Measurements from ENCODE around the gene ZNF730.

DNA sequence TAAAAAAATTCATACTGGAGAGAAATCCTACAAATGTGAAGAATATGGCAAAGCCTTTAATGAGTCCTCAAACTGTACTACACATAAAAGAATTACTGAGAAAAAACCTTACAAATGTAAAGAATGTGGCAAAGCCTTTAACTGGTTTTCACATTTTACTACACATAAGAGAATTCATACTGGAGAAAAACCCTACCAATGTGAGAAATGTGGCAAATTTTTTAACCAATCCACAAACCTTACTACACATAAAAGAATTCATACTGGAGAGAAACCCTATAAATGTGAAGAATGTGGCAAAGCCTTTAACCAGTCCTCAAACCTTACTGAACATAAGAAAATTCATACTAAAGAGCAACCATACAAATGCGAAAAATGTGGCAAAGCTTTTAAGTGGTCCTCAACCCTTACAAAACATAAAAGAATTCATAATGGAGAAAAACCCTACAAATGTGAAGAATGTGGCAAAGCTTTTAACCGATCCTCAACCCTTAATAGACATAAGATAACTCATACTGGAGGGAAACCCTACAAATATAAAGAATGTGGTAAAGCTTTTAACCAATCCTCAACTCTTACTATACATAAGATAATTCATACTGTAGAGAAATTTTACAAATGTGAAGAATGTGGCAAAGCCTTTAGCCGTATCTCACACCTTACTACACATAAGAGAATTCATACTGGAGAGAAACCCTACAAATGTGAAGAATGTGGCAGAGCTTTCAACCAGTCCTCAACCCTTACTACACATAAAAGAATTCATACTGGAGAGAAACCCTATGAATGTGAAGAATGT lies 29.0 kb downstream of the ZNF730 start:
- TF ChIP-seq, protein P1, sequence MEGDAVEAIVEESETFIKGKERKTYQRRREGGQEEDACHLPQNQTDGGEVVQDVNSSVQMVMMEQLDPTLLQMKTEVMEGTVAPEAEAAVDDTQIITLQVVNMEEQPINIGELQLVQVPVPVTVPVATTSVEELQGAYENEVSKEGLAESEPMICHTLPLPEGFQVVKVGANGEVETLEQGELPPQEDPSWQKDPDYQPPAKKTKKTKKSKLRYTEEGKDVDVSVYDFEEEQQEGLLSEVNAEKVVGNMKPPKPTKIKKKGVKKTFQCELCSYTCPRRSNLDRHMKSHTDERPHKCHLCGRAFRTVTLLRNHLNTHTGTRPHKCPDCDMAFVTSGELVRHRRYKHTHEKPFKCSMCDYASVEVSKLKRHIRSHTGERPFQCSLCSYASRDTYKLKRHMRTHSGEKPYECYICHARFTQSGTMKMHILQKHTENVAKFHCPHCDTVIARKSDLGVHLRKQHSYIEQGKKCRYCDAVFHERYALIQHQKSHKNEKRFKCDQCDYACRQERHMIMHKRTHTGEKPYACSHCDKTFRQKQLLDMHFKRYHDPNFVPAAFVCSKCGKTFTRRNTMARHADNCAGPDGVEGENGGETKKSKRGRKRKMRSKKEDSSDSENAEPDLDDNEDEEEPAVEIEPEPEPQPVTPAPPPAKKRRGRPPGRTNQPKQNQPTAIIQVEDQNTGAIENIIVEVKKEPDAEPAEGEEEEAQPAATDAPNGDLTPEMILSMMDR (conservative IDR thresholded peaks at IDR 0.05; ENCODE audit: low read length) = no peak
- no peak for TF ChIP-seq EZH2phosphoT487 (IDR thresholded peaks at IDR 0.05; ENCODE audit: borderline replicate concordance, low read depth, low read length)

All from OCI-LY7 (cell line).